Trophoblast cell (in vitro differentiated cells and primary cell): ENCODE data around the gene WIZ.
"Not testable (repeated sequence)": the region's sequence is repeated elsewhere in the genome, so short reads cannot be mapped to it uniquely, and the experiment has no call there.

ENCODE experiments used
- DNase-seq, 2 donors: peaks; one replicate each; pipeline ENCODE4 v3.0.0-alpha.2; 2016
- H2AFZ ChIP-seq: 2 replicates; pipeline ENCODE4 v1.6.1; 2013; ENCODE audit warnings: low read length, moderate library complexity, mild to moderate bottlenecking; ENCODE audit not compliant: insufficient read depth, poor library complexity
- H2AK5ac ChIP-seq: 2 replicates; pipeline ENCODE4 v1.6.1; 2013; ENCODE audit warnings: mild to moderate bottlenecking, low read length
- H2BK120ac ChIP-seq: 2 replicates; pipeline ENCODE4 v1.6.1; 2013; ENCODE audit warnings: low read length, mild to moderate bottlenecking, moderate library complexity; ENCODE audit not compliant: insufficient read depth, poor library complexity
- H2BK12ac ChIP-seq: 2 replicates; pipeline ENCODE4 v1.6.1; 2013; ENCODE audit warnings: mild to moderate bottlenecking, low read length, moderate library complexity
- H2BK5ac ChIP-seq: 2 replicates; pipeline ENCODE4 v1.6.1; 2013; ENCODE audit warnings: low read length, low read depth, moderate library complexity, mild to moderate bottlenecking; ENCODE audit not compliant: poor library complexity
- H3K14ac ChIP-seq: 2 replicates; pipeline ENCODE4 v1.6.1; 2013; ENCODE audit warnings: mild to moderate bottlenecking, low read length
- H3K18ac ChIP-seq: 2 replicates; pipeline ENCODE4 v1.6.1; 2013; ENCODE audit warnings: mild to moderate bottlenecking, low read length
- H3K23ac ChIP-seq: 2 replicates; pipeline ENCODE4 v1.6.1; 2013; ENCODE audit warnings: low read length
- H3K27ac ChIP-seq: 2 replicates; pipeline ENCODE4 v1.5.1; 2013; ENCODE audit warnings: low read depth, mild to moderate bottlenecking, inconsistent platforms, low read length, moderate library complexity
- H3K27me3 ChIP-seq: 2 replicates; pipeline ENCODE4 v1.6.1; 2013; ENCODE audit warnings: inconsistent platforms, mild to moderate bottlenecking, low read length, moderate library complexity; ENCODE audit not compliant: insufficient read depth
- H3K36me3 ChIP-seq, 2 experiments: 1 replicate in 1 of 2; 2 replicates in 1 of 2; pipeline ENCODE4 v1.6.1; 2013; ENCODE audit warnings: low read length in 2 of 2, mild to moderate bottlenecking in 2 of 2, moderate library complexity in 1 of 2; ENCODE audit not compliant: insufficient read depth in 2 of 2, control insufficient read depth in 1 of 2
- H3K4ac ChIP-seq: 2 replicates; pipeline ENCODE4 v1.6.1; 2013; ENCODE audit warnings: low read depth, mild to moderate bottlenecking, low read length, moderate library complexity
- H3K4me1 ChIP-seq, 2 experiments: 1 replicate in 1 of 2; 2 replicates in 1 of 2; pipeline ENCODE4 v1.6.1; 2013; ENCODE audit warnings: low read length in 2 of 2, mild to moderate bottlenecking in 2 of 2, moderate library complexity in 1 of 2; ENCODE audit not compliant: insufficient read depth in 2 of 2, control insufficient read depth in 1 of 2
- H3K4me2 ChIP-seq: 2 replicates; pipeline ENCODE4 v1.6.1; 2013; ENCODE audit warnings: inconsistent platforms, mild to moderate bottlenecking, low read length, moderate library complexity
- H3K4me3 ChIP-seq: 2 replicates; pipeline ENCODE4 v1.5.1; 2013; ENCODE audit warnings: mild to moderate bottlenecking, low read depth, low read length, inconsistent platforms
- H3K79me1 ChIP-seq: one replicate; pipeline ENCODE4 v1.6.1; 2013; ENCODE audit warnings: low read length
- H3K79me2 ChIP-seq: 2 replicates; pipeline ENCODE4 v1.6.1; 2013; ENCODE audit warnings: low read length, mild to moderate bottlenecking; ENCODE audit not compliant: control insufficient read depth, insufficient read depth, poor library complexity
- H3K9ac ChIP-seq: 2 replicates; pipeline ENCODE4 v1.6.1; 2013; ENCODE audit warnings: mild to moderate bottlenecking, low read length
- H3K9me3 ChIP-seq: 2 replicates; pipeline ENCODE4 v1.6.1; 2013; ENCODE audit warnings: low read depth, mild to moderate bottlenecking, control low read depth, inconsistent platforms, low read length; ENCODE audit not compliant: insufficient read depth
- H4K12ac ChIP-seq: 2 replicates; pipeline ENCODE4 v1.6.1; 2013; ENCODE audit warnings: low read depth, mild to moderate bottlenecking, low read length, moderate library complexity
- H4K8ac ChIP-seq: 2 replicates; pipeline ENCODE4 v1.6.1; 2013; ENCODE audit warnings: low read depth, mild to moderate bottlenecking, low read length, moderate library complexity
- H4K91ac ChIP-seq: one replicate; pipeline ENCODE4 v1.6.1; 2013; ENCODE audit warnings: low read depth, mild to moderate bottlenecking, low read length, moderate library complexity
- WGBS: extraction: QIAGEN DNeasy Blood & Tissue Kit; methylation state at CpG from one replicate; pipeline ENCODE4 v1.1.7; 2013; ENCODE audit warnings: missing lambda C conversion rate; ENCODE audit not compliant: insufficient read length, insufficient coverage; ENCODE audit errors: extremely low coverage; 5-methylcytosine and 5-hydroxymethylcytosine counted together

WIZ gene

DNA sequence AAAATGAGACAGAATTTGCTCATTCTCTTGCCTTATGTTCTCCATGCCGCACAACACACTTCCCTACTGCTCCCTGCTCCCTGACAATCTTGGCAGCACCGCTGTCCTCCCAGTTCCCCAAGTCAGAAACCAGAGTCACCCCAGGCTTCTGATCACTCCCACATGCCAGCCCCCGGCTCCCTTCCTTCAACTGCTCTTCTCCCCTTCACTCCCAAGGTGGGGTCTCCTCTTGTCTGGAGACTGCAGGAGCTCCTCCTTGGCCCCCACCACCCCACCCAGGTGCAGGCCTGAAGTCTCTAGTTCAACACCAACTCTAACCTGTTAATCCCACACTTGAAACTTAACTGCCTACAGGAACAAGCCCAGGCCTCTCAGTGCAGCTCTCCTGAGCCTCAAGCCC lies 53.3 kb downstream of the WIZ start:
- Histone ChIP-seq H3K9me3 (no peaks in the 10 kb centered on the region), H2BK120ac (no peak overlapping the region)
- DNase-seq = no peak

DNA sequence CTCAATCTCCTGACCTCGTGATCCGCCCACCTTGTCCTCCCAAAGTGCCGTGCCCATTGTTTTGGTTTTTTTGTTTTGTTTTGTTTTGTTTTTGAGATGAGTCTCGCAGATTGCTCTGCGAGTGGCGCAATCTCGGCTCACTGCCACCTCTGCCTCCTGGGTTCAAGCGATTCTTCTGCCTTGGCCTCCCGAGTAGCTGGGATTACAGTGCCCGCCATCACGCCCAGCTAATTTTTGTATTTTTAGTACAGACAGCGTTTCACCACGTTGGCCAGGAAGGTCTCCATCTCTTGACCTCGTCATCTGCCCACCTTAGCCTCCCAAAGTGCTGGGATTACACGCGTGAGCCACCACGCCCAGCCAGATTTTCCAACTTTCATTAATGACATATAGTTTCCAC lies 54.5 kb downstream of the WIZ start:
- not testable (repeated sequence) for H2BK120ac ChIP-seq, H3K9me3 ChIP-seq, H3K79me1 ChIP-seq, H4K12ac ChIP-seq, H3K9ac ChIP-seq, H3K14ac ChIP-seq, H2AFZ ChIP-seq, H3K27ac ChIP-seq, H2BK12ac ChIP-seq, H2AK5ac ChIP-seq, H3K18ac ChIP-seq, H3K79me2 ChIP-seq, H3K4ac ChIP-seq, H3K4me3 ChIP-seq, H3K23ac ChIP-seq, H4K8ac ChIP-seq, H3K4me2 ChIP-seq, H4K91ac ChIP-seq, H3K4me1 ChIP-seq, DNase-seq, H2BK5ac ChIP-seq, H3K27me3 ChIP-seq
- no CpG with 5 or more reads among the region's 17 CpGs for WGBS
- H3K36me3 ChIP-seq = peaks cover 53 to 57% of the 10 kb centered on the region in 2 experiments

More for the DNA sequence above, 53.3 kb downstream of the WIZ start:
- Histone ChIP-seq H3K79me2 (no peaks in the 10 kb centered on the region), H3K4ac (no peak overlapping the region), H3K23ac (no peak overlapping the region), H4K12ac (no peak overlapping the region), H3K18ac (no peak overlapping the region), H3K9ac (no peak overlapping the region), H3K4me3 (no peak overlapping the region), H2AK5ac (no peak overlapping the region), H4K8ac (no peak overlapping the region), H3K14ac (no peak overlapping the region), H2BK5ac (no peak overlapping the region), H3K27me3 (no peaks in the 10 kb centered on the region), H3K36me3 (peaks cover 64 to 69% of the 10 kb centered on the region in 2 experiments), H3K79me1 (no peaks in the 10 kb centered on the region), H3K27ac (no peak overlapping the region), H2AFZ (no peak overlapping the region), H2BK12ac (no peak overlapping the region), H3K4me1 (no peaks in the 10 kb centered on the region), H3K4me2 (no peak overlapping the region), H4K91ac (no peak overlapping the region)
- no CpG with 5 or more reads among the region's 3 CpGs for WGBS

- no peak overlapping the region for H2BK120ac ChIP-seq
- H3K14ac ChIP-seq = no peak overlapping the region
- H2BK5ac ChIP-seq = no peak overlapping the region
- H2BK12ac ChIP-seq = no peak overlapping the region
- peaks cover 47 to 53% of the 10 kb centered on the region in 2 experiments for H3K36me3 ChIP-seq
- no peaks in the 10 kb centered on the region for H3K27me3 ChIP-seq
- H3K23ac ChIP-seq = no peak overlapping the region
- no peaks in the 10 kb centered on the region for H3K79me2 ChIP-seq
- no peak overlapping the region for H2AK5ac ChIP-seq
- DNase-seq = no peak
- no peak overlapping the region for H4K12ac ChIP-seq
- H3K79me1 ChIP-seq = no peaks in the 10 kb centered on the region
- no peak overlapping the region for H4K8ac ChIP-seq
- H3K4me2 ChIP-seq = no peak overlapping the region
- no peak overlapping the region for H3K18ac ChIP-seq
- H4K91ac ChIP-seq = no peak overlapping the region
- H3K27ac ChIP-seq = no peak overlapping the region
- H2AFZ ChIP-seq = no peak overlapping the region
- no peak overlapping the region for H3K4ac ChIP-seq
- no CpG with 5 or more reads among the region's 5 CpGs for WGBS
- no peaks in the 10 kb centered on the region for H3K4me1 ChIP-seq
- H3K9me3 ChIP-seq = no peaks in the 10 kb centered on the region
- no peak overlapping the region for H3K4me3 ChIP-seq
- H3K9ac ChIP-seq = no peak overlapping the region
Measured at GRCh38 chr19:15394426-15394825, 55.3 kb downstream of the WIZ start.

DNA sequence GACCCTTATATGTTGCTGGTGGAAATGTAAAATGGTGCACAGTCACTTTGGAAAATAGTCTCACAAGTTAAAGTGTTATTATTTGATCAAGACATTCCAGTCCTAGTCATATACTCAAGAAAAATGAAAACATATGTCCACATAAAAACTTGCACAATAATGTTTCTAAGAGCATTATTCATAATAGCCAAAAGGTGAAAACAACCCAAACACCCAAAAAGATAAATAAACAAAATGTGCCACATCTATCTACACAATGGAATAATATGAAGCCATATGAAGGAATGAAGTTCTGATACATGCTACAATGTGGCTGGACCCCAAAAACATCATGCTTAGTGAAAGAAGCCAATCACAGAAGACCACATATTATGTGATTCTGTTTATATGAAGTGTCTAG lies 55.8 kb downstream of the WIZ start:
- Histone ChIP-seq H3K4me1 (no peaks in the 10 kb centered on the region), H2BK12ac (no peak overlapping the region), H2BK120ac (no peak overlapping the region), H3K4ac (no peak overlapping the region), H3K9me3 (no peaks in the 10 kb centered on the region), H4K8ac (no peak overlapping the region), H3K23ac (no peak overlapping the region), H4K91ac (no peak overlapping the region), H4K12ac (no peak overlapping the region), H3K79me2 (no peaks in the 10 kb centered on the region), H3K4me2 (no peak overlapping the region), H3K18ac (no peak overlapping the region), H2BK5ac (no peak overlapping the region), H3K79me1 (no peaks in the 10 kb centered on the region), H3K14ac (no peak overlapping the region), H2AK5ac (no peak overlapping the region), H3K27me3 (no peaks in the 10 kb centered on the region), H3K27ac (no peak overlapping the region), H2AFZ (no peak overlapping the region), H3K9ac (no peak overlapping the region), H3K4me3 (no peak overlapping the region), H3K36me3 (peaks cover 43 to 48% of the 10 kb centered on the region in 2 experiments)
- no peak for DNase-seq
